ENCODE data around the gene GALNT10. TPM values are rescaled to one million over a fixed set of nuclear protein-coding genes. Genes with fewer than 3 reads are reported as not detected.

Gene GALNT10
- total RNA-seq, 1 experiment from 2014 or later = 32.3 TPM

GRCh38 chr5:154355129-154355611, 164.6 kb downstream of the GALNT10 start:
- no peak for DNase-seq (ENCODE audit: low spot score)

GRCh38 chr5:154356020-154356655, 165.6 kb downstream of the GALNT10 start:
- peak; percentile 53 for DNase-seq (ENCODE audit: low spot score)

- no peak for DNase-seq (ENCODE audit: low spot score)
Observed at GRCh38 chr5:154356958-154357357, 166.4 kb downstream of the GALNT10 start.

GRCh38 chr5:154358516-154359220, 168.1 kb downstream of the GALNT10 start:
- DNase-seq (ENCODE audit: low spot score) = peak; percentile 72

- no peak for DNase-seq (ENCODE audit: low spot score)
Observed at GRCh38 chr5:154359221-154359573, 168.7 kb downstream of the GALNT10 start.

GRCh38 chr5:154360241-154360640, 169.7 kb downstream of the GALNT10 start:
- DNase-seq (ENCODE audit: low spot score) = peak; percentile 51

GRCh38 chr5:154363411-154363810, 172.9 kb downstream of the GALNT10 start:
- no peak for DNase-seq (ENCODE audit: low spot score)

GRCh38 chr5:154364771-154365170, 174.2 kb downstream of the GALNT10 start:
- DNase-seq (ENCODE audit: low spot score) = peak; percentile 74

- DNase-seq (ENCODE audit: low spot score) = peak; percentile 59
Observed at GRCh38 chr5:154365823-154366222, 175.3 kb downstream of the GALNT10 start.

- DNase-seq (ENCODE audit: low spot score) = peak; percentile 80
Observed at GRCh38 chr5:154366353-154366752, 175.8 kb downstream of the GALNT10 start.

GRCh38 chr5:154367101-154367500, 176.6 kb downstream of the GALNT10 start:
- DNase-seq (ENCODE audit: low spot score) = peak; percentile 61

GRCh38 chr5:154368041-154368800, 177.7 kb downstream of the GALNT10 start:
- DNase-seq (ENCODE audit: low spot score) = peak; percentile 99

- peak; percentile 95 for DNase-seq (ENCODE audit: low spot score)
Observed at GRCh38 chr5:154369682-154370081, 179.1 kb downstream of the GALNT10 start.

GRCh38 chr5:154370119-154370518, 179.6 kb downstream of the GALNT10 start:
- DNase-seq (ENCODE audit: low spot score) = peak; percentile 74

GRCh38 chr5:154370813-154371212, 180.3 kb downstream of the GALNT10 start:
- DNase-seq (ENCODE audit: low spot score) = no peak

GRCh38 chr5:154371687-154372086, 181.2 kb downstream of the GALNT10 start:
- DNase-seq (ENCODE audit: low spot score) = peak; percentile 89

- DNase-seq (ENCODE audit: low spot score) = no peak
Observed at GRCh38 chr5:154372661-154373060, 182.1 kb downstream of the GALNT10 start.

- no peak for DNase-seq (ENCODE audit: low spot score)
Observed at GRCh38 chr5:154373326-154373725, 182.8 kb downstream of the GALNT10 start.

- no peak for DNase-seq (ENCODE audit: low spot score)
Observed at GRCh38 chr5:154373729-154374179, 183.2 kb downstream of the GALNT10 start.

- no peak for DNase-seq (ENCODE audit: low spot score)
Observed at GRCh38 chr5:154374264-154374663, 183.7 kb downstream of the GALNT10 start.

GRCh38 chr5:154375329-154376008, 184.9 kb downstream of the GALNT10 start:
- DNase-seq (ENCODE audit: low spot score) = no peak

GRCh38 chr5:154376481-154376880, 185.9 kb downstream of the GALNT10 start:
- no peak for DNase-seq (ENCODE audit: low spot score)
